Measurements from ENCODE around the gene RAI14. TPM values are rescaled to one million over a fixed set of nuclear protein-coding genes. Genes with fewer than 3 reads are reported as not detected.

Gene RAI14
- total RNA-seq, 2 experiments from 2014 or later = 0.92 to 12.3 TPM

GRCh38 chr5:34818717-34819116, 162.6 kb downstream of the RAI14 start:
- POLR2A ChIA-PET = interaction anchor here (0.6 to 1.3 kb wide), 4 partner anchors 9 to 705 kb away, joined by 3 to 4 read pairs (median 3); partner anchors contain the start of gene TTC23L
- Histone ChIP-seq H4K20me1 (ENCODE audit: insufficient read depth, low read length) (no peaks in the 10 kb centered on the region), H3K4me2 (ENCODE audit: low read length) (no peak overlapping the region), H3K4me1 (ENCODE audit: insufficient read depth, low read length, poor library complexity, severe bottlenecking) (peaks cover 9% of the 10 kb centered on the region), H3K27ac (ENCODE audit: low read depth, low read length, poor library complexity, severe bottlenecking) (no peak overlapping the region), H2AFZ (ENCODE audit: low read length) (no peak overlapping the region), H3K9me2 (ENCODE audit: insufficient read depth, low read length) (no peaks in the 10 kb centered on the region), H3K36me3 (ENCODE audit: insufficient read depth, low read length) (no peaks in the 10 kb centered on the region), H3K4me3 (ENCODE audit: low read depth, low read length, poor library complexity, severe bottlenecking) (no peak overlapping the region), H3K79me2 (ENCODE audit: insufficient read depth, low read depth, low read length) (no peaks in the 10 kb centered on the region), H3K9me3 (ENCODE audit: low read length) (no peaks in the 10 kb centered on the region)
- BruUV-seq (replicated peaks) = no TSS peak
- no peak for TF ChIP-seq EZH2phosphoT487 (IDR thresholded peaks at IDR 0.05; ENCODE audit: borderline replicate concordance, low read depth, low read length)
- TF ChIP-seq CTCF (conservative IDR thresholded peaks at IDR 0.05; ENCODE audit: low read length) = no peak
- CTCF ChIA-PET (ENCODE audit: unreplicated experiment) = no interaction called here
- intact Hi-C loops (cut with micrococcal nuclease; ENCODE audit: unreplicated experiment) = no loop called here
- DNase-seq (ENCODE audit: low spot score) = no peak

- intact Hi-C loops (cut with micrococcal nuclease; ENCODE audit: unreplicated experiment) = no loop called here
- POLR2A ChIA-PET = interaction anchor here (1.1 kb wide), 1 partner anchor 126 kb away, joined by 3 read pairs; no protein-coding TSS in a partner anchor
- H3K4me2 ChIP-seq (ENCODE audit: low read length) = no peak overlapping the region
These were observed 164.5 kb downstream of the RAI14 start for GRCh38 chr5:34820593-34820992.

More at GRCh38 chr5:34820593-34820992, 164.5 kb downstream of the RAI14 start:
- no peak for DNase-seq (ENCODE audit: low spot score)
- TF ChIP-seq CTCF (conservative IDR thresholded peaks at IDR 0.05; ENCODE audit: low read length) = no peak
- TF ChIP-seq EZH2phosphoT487 (IDR thresholded peaks at IDR 0.05; ENCODE audit: borderline replicate concordance, low read depth, low read length) = no peak
- no peaks in the 10 kb centered on the region for H3K79me2 ChIP-seq (ENCODE audit: insufficient read depth, low read depth, low read length)
- H3K4me1 ChIP-seq (ENCODE audit: insufficient read depth, low read length, poor library complexity, severe bottlenecking) = peaks cover 17% of the 10 kb centered on the region
- no peak overlapping the region for H3K27ac ChIP-seq (ENCODE audit: low read depth, low read length, poor library complexity, severe bottlenecking)
- no peaks in the 10 kb centered on the region for H4K20me1 ChIP-seq (ENCODE audit: insufficient read depth, low read length)
- H3K4me3 ChIP-seq (ENCODE audit: low read depth, low read length, poor library complexity, severe bottlenecking) = no peak overlapping the region
- H3K9me3 ChIP-seq (ENCODE audit: low read length) = no peaks in the 10 kb centered on the region
- no peak overlapping the region for H2AFZ ChIP-seq (ENCODE audit: low read length)
- no TSS peak for BruUV-seq (replicated peaks)
- H3K9me2 ChIP-seq (ENCODE audit: insufficient read depth, low read length) = no peaks in the 10 kb centered on the region
- no peaks in the 10 kb centered on the region for H3K36me3 ChIP-seq (ENCODE audit: insufficient read depth, low read length)
- CTCF ChIA-PET (ENCODE audit: unreplicated experiment) = no interaction called here
